Glomerular visceral epithelial cell (primary cell): ENCODE measurements around the gene NOS1AP.
A peak's percentile ranks its signal among the peaks of the same experiment; 100 is the strongest.
"Not testable (repeated sequence)": the region's sequence is repeated elsewhere in the genome, so short reads cannot be mapped to it uniquely, and the experiment has no call there.

Experiments
- DNase-seq: peaks from one replicate; pipeline ENCODE4 v3.0.0-alpha.2; 2016; ENCODE audit errors: extremely low spot score

Gene NOS1AP

GRCh38 chr1:162056579-162056978 lies 12.9 kb upstream of the NOS1AP start:
- no peak for DNase-seq

- DNase-seq, result no peak
These were observed 9.8 kb upstream of the NOS1AP start for GRCh38 chr1:162059721-162060120.

DNA sequence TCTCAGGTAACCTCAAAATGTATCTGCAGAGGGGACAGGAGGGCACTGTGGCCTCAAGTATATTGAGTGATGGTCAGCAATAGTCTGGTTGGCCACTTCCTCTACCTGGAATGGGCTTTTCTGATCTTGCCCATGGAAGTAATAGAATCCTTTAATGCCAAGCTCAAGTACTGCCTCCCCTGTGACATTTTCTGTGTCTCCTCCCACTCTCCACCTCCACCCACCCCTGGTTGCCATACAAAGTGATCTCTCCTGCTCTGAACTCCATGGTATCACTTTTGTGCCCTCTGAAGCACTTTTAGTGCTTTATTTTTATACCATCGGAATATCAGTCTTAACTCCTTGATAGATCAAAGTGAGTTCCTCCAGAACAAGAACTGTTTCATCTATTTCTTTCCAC lies 9.2 kb upstream of the NOS1AP start:
- no peak for DNase-seq

DNA sequence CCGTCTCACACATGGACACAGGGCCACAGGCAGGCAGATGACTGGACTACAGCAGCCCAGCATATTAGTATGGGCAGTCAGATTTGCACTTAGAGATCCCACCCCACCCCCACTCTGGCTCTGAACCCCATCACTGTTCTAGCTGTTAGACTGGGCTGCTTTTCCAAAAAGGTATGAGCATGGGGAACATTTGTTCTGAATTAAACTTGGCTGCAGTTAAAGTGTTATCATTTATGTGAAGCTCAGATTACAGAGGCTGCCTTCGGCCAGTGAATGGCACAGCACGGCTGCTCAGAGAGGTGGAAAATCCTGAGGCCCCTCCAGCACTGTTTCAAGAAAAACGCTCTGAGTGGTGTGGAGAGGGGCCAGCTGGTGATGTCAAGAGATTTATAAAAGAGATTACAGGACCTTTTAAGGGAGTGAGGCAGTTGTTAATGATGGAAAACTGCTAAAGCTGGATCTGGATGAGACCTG lies 6.9 kb upstream of the NOS1AP start:
- DNase-seq, result no peak

GRCh38 chr1:162065016-162065415 lies 4.5 kb upstream of the NOS1AP start:
- no peak for DNase-seq

GRCh38 chr1:162066836-162067235 lies 2.7 kb upstream of the NOS1AP start:
- DNase-seq, result not testable (repeated sequence)

DNA sequence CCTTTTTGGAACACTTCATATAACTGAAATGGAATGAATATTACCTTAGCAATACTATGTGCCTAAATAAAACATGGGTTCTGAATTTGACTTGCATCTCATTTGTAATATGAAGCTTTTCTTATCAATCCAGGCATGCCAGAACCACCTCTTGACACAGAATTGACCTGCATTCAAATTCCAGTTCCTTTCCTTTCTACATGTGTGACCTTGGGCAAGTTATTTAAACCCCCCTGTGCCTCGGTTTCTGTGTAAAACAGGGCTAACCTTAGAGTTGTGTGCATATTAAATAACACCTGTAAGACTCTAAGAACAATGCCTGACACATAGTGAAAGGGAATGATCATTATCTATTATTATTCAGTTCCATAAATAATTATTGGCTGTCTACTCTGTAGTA lies 2.0 kb upstream of the NOS1AP start:
- no peak for DNase-seq

- no peak for DNase-seq
These were observed 1.2 kb upstream of the NOS1AP start for GRCh38 chr1:162068301-162068700.

DNA sequence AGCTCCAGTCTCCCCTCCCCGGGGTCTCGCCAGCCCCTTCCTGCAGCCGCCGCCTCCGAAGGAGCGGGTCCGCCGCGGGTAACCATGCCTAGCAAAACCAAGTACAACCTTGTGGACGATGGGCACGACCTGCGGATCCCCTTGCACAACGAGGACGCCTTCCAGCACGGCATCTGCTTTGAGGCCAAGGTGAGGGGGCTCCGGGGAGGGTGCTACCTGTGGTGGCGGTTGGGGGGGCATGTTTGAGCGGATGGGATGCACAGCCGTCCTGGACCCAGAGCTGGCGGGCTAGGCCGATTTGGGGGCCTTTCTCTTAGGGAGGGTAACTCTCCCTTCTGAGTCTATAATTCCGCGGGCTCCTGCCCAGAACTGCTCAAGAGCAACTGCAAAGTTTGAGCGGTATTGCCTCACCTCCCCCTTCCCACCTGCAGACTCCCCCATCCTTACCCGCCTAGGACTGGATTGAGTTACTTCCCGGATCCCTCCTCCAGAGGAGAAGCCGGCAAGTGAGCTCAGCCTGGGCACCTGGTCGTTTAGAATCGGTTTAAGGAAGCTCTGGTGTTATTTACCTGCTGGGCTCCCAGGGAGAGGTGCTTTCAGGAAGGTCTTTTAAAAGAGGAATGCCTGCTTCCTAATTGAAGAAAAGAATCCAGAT lies 730 bp downstream of the NOS1AP start:
- no peak for DNase-seq

GRCh38 chr1:162070825-162071224 lies 1.3 kb downstream of the NOS1AP start:
- no peak for DNase-seq

DNA sequence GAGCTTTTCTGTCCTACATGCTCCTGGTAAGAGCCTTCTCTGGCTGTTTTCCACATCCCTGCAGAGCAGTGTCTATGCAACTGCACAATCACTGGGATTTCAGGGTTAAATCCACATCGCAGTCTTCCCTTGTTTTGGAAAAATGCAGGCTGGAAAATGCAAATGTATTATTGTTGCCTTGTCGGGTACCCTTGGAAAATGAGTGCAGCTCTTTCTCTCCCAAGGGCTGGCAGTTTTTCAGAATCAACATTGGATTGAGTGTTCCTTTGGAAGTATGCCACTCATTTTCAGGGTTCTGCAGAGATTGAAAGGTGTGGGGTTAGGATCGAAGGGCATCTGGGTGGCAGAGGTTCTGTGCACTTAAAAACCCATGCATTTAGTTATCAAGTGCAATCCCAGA lies 3.2 kb downstream of the NOS1AP start:
- DNase-seq, result no peak

DNA sequence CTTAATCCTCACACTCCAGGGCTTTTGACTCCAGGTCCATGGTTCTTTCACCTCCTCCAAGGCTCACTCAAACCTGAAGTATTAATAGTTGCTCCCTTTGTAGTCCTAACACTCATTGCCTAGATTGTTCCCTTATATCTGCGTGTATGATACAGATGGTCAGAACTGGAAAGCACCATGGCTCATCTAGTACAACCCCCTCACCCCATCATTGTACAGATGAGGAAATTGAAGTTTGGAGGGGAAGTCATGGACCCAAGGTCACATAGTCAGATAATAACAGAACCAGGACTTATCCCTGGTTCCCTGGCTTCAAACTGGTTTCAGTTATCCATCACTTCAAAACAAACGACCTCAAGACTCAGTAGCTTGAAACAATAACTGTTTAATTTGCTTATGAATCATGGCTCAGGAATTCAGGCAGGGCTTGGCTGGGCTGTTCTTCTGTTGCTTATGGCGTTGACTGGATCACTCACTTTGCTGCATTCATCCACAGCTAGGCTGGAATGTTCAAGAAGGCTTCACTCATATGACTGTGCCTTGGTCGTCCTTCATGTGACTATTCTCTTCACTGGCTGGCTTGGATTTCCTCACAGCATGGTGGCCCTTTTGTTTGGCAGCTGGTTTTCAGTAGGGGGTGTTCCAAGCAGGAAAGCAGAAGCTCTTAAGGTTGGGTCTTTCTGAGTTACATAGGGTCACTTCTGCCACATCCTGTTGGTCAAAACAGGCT lies 5.0 kb downstream of the NOS1AP start:
- no peak for DNase-seq

GRCh38 chr1:162075862-162076261 lies 6.4 kb downstream of the NOS1AP start:
- DNase-seq, result no peak

DNA sequence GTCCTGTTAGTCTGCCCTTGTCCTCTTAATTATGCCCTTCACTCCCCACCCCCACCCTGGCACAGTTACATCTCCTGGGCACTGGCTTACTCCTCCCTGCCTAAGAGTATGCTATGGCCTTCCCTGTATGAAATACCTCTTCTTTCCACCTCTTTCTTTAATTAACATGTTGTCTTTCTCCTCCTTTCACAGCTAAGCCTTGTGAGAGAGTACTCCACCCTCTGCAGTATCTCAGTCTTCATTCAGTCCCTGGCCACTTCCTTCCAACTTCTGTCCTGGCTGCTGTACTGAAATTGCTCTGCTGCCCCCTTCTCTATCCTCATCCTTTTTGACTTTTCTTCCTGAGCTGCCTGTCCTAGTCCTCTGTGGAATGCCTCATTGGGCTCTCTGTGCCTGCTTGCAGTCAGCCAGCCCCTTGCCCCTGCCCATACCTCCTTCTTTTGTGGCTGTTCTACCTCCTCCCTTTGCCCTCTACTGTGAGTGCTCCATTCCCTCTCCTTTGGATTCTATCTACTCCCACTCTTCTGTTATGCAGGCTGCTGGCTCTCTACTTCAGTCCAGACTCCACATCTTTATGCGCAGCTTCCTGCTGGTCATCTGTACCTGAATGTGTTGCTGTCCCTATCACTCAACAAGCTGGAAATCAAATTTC lies 8.3 kb downstream of the NOS1AP start:
- no peak for DNase-seq

GRCh38 chr1:162079030-162079429 lies 9.5 kb downstream of the NOS1AP start:
- no peak for DNase-seq

DNA sequence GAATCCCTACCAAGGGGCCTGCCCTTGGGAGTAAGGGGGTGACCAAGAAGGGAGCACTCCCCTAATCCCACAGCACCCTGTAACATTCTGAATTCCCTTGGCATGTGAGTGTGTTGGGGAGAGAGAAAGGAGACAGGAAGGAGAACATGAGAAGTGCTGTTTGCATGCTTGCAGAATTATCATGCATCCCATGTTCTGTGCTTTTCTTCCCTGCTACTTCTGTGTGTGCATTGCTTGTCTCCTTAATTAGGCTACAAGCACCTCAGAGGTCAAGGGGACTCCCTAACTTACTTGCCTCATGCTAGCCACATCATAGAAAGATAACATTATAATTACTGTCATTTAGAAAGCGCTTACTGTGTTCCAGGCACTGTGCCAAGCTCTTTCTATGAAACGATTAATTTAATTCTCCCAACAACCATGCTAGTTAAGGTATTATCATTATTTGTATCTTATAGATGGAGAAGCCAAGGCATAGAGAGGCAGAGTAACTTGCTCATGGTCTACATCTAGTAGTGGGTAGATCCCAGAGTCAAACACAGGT lies 11.1 kb downstream of the NOS1AP start:
- DNase-seq, result no peak

DNA sequence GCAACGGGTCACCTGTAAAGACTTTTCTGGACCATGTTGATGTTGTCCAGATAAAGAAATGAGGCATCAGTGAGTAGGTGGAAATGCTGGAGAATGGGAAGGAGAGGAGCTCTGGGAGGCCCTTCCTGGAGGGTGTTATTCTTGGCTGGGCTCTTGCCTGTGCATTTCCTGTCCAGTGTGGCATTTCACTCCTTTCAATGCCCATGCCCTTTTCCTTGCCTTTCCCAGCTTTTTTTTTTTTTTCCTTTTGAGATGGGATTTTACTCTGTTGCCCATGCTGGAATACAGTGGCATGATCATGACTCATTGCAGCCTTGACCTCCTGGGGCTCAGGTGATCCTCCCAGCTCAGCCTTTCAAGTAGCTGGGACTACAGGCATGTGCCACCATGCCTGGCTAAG lies 11.8 kb downstream of the NOS1AP start:
- peak; percentile 33 for DNase-seq

DNA sequence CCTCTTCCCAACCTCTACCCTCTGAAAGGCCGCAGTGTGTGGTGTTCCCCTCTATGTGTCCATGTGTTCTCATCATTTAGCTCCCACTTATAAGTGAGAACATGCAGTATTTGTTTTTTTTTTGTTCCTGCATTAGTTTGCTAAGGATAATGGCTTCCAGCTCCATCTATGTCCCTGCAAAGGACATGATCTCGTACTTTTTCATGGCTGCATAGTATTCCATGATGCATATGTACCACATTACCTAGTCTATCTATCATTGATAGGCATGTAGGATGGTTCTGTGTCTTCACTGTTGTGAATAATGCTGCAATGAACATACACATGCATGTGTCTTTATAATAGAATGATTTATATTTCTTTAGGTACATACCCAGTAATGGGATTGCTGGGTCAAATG lies 12.6 kb downstream of the NOS1AP start:
- DNase-seq, result not testable (repeated sequence)

GRCh38 chr1:162083273-162083672 lies 13.8 kb downstream of the NOS1AP start:
- no peak for DNase-seq

GRCh38 chr1:162085991-162086390 lies 16.5 kb downstream of the NOS1AP start:
- no peak for DNase-seq

GRCh38 chr1:162087111-162087510 lies 17.6 kb downstream of the NOS1AP start:
- DNase-seq, result no peak

DNA sequence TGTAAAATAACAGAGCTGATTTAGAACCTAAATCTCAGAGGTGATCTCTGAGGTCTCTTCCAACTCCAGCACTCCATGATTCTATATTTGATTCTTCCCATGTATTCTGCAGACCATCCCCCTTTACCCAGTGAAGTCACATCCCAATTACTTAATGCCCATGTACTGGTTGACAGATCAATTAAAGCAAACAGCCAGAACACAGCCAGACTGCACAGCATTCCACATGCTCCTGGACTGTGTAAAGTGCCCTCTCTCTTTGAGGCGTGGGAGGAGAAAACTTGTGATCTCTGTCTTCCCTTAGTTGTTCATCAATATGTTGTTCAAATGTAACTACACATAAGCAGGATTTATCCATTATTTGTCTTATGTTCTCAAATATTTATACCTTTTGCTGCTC lies 18.1 kb downstream of the NOS1AP start:
- DNase-seq, result no peak
